GM12878 (cell line): ENCODE measurements around the gene SMIM14. TPM values are rescaled to one million over a fixed set of nuclear protein-coding genes. Genes with fewer than 3 reads are reported as not detected.

Source experiments
- ATAC-seq: fragments of 200-7000 bp; cut with Tn5 transposase; 3 replicates; pipeline ENCODE4 v1.9.1; 2020; ENCODE audit warnings: mild to moderate bottlenecking, moderate library complexity
- BruUV-seq: library from RNA; stranded (reverse); fragments of 400-500 nt; replicated peaks from 2 replicates; lab custom pipeline; 2021; lab: Mats Ljungman, UMichigan
- CTCF ChIA-PET: fragments of 300-600 bp; sonication (Branson Sonifier 250); formaldehyde crosslinking; extraction: SDS; loops from one replicate; lab custom pipeline; 2021; ENCODE audit warnings: inconsistent platforms; lab: Yijun Ruan, JAX
- POLR2A ChIA-PET: fragments of 350-600 bp; formaldehyde crosslinking; extraction: SDS; loops from one replicate; lab custom pipeline; 2021; ENCODE audit warnings: inconsistent platforms; lab: Charles Lee
- RAD21 ChIA-PET: fragments of 300-600 bp; sonication (Branson Sonifier 250); formaldehyde crosslinking; loops from one replicate; lab custom pipeline; 2023; ENCODE audit warnings: antibody characterized with exemption; ENCODE audit not compliant: unreplicated experiment; lab: Charles Lee
- SMC1A ChIA-PET: fragments of 300-600 bp; sonication (Branson Sonifier 250); formaldehyde crosslinking; loops from one replicate; lab custom pipeline; 2023; ENCODE audit not compliant: unreplicated experiment, uncharacterized antibody; lab: Charles Lee
- DNase-seq: peaks from one replicate; pipeline ENCODE4 v3.0.0-alpha.2; 2011; ENCODE audit warnings: low read depth, low spot score
- FAIRE-seq: peaks from 3 replicates; lab custom pipeline; 2011; peaks lifted over from hg19 to GRCh38; lab: Jason Lieb, UNC
- H2AFZ ChIP-seq: 2 replicates; pipeline ENCODE4 v1.6.0; 2011; ENCODE audit warnings: low read depth, low read length, control low read depth; ENCODE audit not compliant: control insufficient read depth
- H3K27ac ChIP-seq: 2 replicates; pipeline ENCODE4 v1.5.1; 2011; ENCODE audit warnings: control low read depth; ENCODE audit not compliant: control insufficient read depth, insufficient read depth
- H3K27me3 ChIP-seq, 2 experiments: replicated peaks in 1 of 2; 2 replicates each; pipeline versions ENCODE4 v1.6.0 to v1.6.1; 2011; ENCODE audit warnings: low read length in 1 of 2; ENCODE audit not compliant: control insufficient read depth in 2 of 2, insufficient read depth in 2 of 2
- H3K36me3 ChIP-seq, 2 experiments: 2 replicates each; pipeline ENCODE4 v1.5.1; 2011; ENCODE audit warnings: low read length in 1 of 2; ENCODE audit not compliant: control insufficient read depth in 2 of 2, insufficient read depth in 2 of 2
- H3K4me1 ChIP-seq: 2 replicates; pipeline ENCODE4 v1.6.1; 2011; ENCODE audit warnings: mild to moderate bottlenecking, low read length, moderate library complexity, mixed read lengths; ENCODE audit not compliant: control insufficient read depth, insufficient read depth
- H3K4me2 ChIP-seq: 2 replicates; pipeline ENCODE4 v1.6.0; 2011; ENCODE audit warnings: control low read depth; ENCODE audit not compliant: control insufficient read depth, insufficient read depth
- H3K4me3 ChIP-seq: fragments of 200-600 bp; sonication (generic); 2 replicates; pipeline ENCODE4 v1.5.1; 2016
- H3K79me2 ChIP-seq: 2 replicates; pipeline ENCODE4 v1.6.0; 2011; ENCODE audit warnings: low read length; ENCODE audit not compliant: control insufficient read depth, insufficient read depth
- H3K9ac ChIP-seq: 2 replicates; pipeline ENCODE4 v1.8.0; 2011; ENCODE audit warnings: low read length, control low read depth, mixed read lengths; ENCODE audit not compliant: control insufficient read depth, insufficient read depth
- H3K9me3 ChIP-seq: replicated peaks from 3 replicates; pipeline ENCODE4 v1.5.1; 2011; ENCODE audit warnings: mild to moderate bottlenecking, low read length; ENCODE audit not compliant: control insufficient read depth, insufficient read depth
- H4K20me1 ChIP-seq: 2 replicates; pipeline ENCODE4 v1.6.0; 2011; ENCODE audit not compliant: control insufficient read depth, insufficient read depth
- GATAD2B ChIP-seq: fragments of 450-650 bp; conservative IDR thresholded peaks from 2 replicates; pipeline ENCODE4 v1.6.1; 2017; ENCODE audit warnings: low read depth, mild to moderate bottlenecking, moderate library complexity
- NR2C2 ChIP-seq: IDR thresholded peaks from 2 replicates; pipeline ENCODE4 v1.6.1; 2011; ENCODE audit warnings: borderline replicate concordance, low read depth; ENCODE audit not compliant: control insufficient read depth, insufficient read length
- SMC3 ChIP-seq: IDR thresholded peaks from 2 replicates; pipeline ENCODE4 v1.6.1; 2011; ENCODE audit warnings: low read length, improper control_type of control experiment, borderline replicate concordance
- SRF ChIP-seq, 2 experiments: IDR thresholded peaks; 2 replicates each; pipeline ENCODE4 v1.6.1; 2011; ENCODE audit warnings: low read depth in 2 of 2, low read length in 2 of 2, mild to moderate bottlenecking in 1 of 2, moderate library complexity in 1 of 2
- TCF12 ChIP-seq: IDR thresholded peaks from 2 replicates; pipeline ENCODE4 v1.6.1; 2011; ENCODE audit warnings: low read depth, mild to moderate bottlenecking, low read length
- WGBS: methylation state at CpG from one replicate; pipeline ENCODE4 v1.1.6; 2016; ENCODE audit warnings: low lambda C conversion rate; ENCODE audit not compliant: insufficient replicate concordance, insufficient coverage; ENCODE audit errors: missing lambda C conversion rate; 5-methylcytosine and 5-hydroxymethylcytosine counted together
- in situ Hi-C: fragments of 300-500 bp; cut with MboI; formaldehyde crosslinking; loops from 9 replicates; pipeline ENCODE4 v1.14.3; 2018; ENCODE audit warnings: mixed read lengths
- intact Hi-C: fragments of 100-400 bp; cut with micrococcal nuclease; formaldehyde crosslinking; loops from one replicate; pipeline ENCODE4 v1.14.2; 2022; ENCODE audit not compliant: unreplicated experiment
- polyA plus RNA-seq, 11 experiments: library from polyadenylated mRNA; depleted of rRNA in 4 of 11; unstranded in 6 of 11; stranded (reverse) in 5 of 11; fragments of >200 nt; fragmentation: Nextera tagmentation in 4 of 11; fragmentation: Illumina TruSeq in 1 of 11; extraction: Ambion mirVana in 4 of 11; extraction: Trizol in 1 of 11; gene quantifications; 1 replicate in 1 of 11; 2 replicates in 10 of 11; pipeline versions ENCODE4 v1.2.1 to v1.2.3, GENCODE V29; 2011 to 2016; ENCODE audit warnings: inconsistent platforms in 2 of 11, missing spikeins in 2 of 11, low read depth in 1 of 11
- total RNA-seq, 4 experiments: library from RNA; depleted of rRNA in 3 of 4; stranded (reverse); fragments of >200 nt in 3 of 4; fragmentation: Illumina TruSeq in 1 of 4; extraction: Trizol in 1 of 4; gene quantifications; 2 replicates each; pipeline versions ENCODE4 v1.2.1 to v1.2.3, GENCODE V29; 2013 to 2021

SMIM14 gene
- total and polyA plus RNA-seq, 10 of the 15 experiments (the other 5 are each of a cell fraction or from before 2014, with no cell fraction given), result 125 to 671 (median 188) TPM

DNA sequence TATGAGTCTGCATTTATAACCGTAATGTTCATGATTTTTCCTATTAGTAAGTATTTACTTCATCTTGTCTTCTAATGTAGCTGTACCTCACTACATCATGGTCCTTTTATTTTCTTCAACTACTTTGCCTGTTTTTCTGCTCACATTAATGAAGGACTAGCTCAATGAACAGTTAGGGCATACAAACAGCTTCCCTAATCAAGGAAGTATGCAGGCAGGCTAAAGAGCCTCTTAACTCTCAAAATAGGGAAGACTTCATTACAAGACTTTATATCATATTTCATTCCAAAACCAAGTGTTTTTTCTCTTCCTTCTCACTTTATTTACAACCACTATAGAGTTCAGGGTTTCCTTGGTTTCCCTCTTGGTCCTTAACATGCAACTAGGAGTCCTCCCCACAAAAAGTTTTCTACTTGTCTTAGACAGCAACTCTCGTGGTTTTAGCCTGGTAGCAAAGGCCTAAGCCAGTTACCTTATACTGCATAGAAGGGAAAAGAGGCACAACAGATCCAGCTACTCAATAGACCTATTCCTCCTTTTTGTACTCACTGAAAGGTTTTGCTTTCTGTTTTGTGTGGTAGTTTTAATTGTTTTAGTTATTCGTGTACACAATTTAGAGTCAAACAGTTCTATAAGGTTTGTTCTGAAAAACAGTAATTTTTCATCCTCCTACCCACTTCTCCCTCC is 40.8 kb downstream of the SMIM14 start:
- Histone ChIP-seq H2AFZ (0 out of 2 replicates have a peak overlapping the region, but pooled peaks have one; percentile 16), H4K20me1 (no peaks in the 10 kb centered on the region), H3K27me3 (no peaks in the 10 kb centered on the region), H3K36me3 (0 out of 4 replicates have a peak, but pooled peaks cover 0 to 5% of the 10 kb centered on the region in 2 experiments), H3K27ac (no peak overlapping the region; the same call in 1 of the 2 replicates), H3K4me3 (no peak overlapping the region), H3K9ac (no peak overlapping the region), H3K4me2 (no peak overlapping the region), H3K4me1 (no peaks in the 10 kb centered on the region), H3K9me3 (no peaks in the 10 kb centered on the region), H3K79me2 (no peaks in the 10 kb centered on the region)
- RAD21 ChIA-PET, result interaction anchor here (1.0 to 1.3 kb wide), 3 partner anchors 26 to 59 kb away, joined by 3 to 6 read pairs (median 3); partner anchors contain the start of gene SMIM14
- ATAC-seq (peak; percentile 44), FAIRE-seq (no peak), DNase-seq (no peak)
- CTCF ChIA-PET, result interaction anchor here (0.6 to 1.6 kb wide), 3 partner anchors 71 to 375 kb away, joined by 3 read pairs; no protein-coding TSS in a partner anchor
- BruUV-seq, result no TSS peak
- SMC1A ChIA-PET, result interaction anchor here (0.6 to 1.5 kb wide), 6 partner anchors 9 to 836 kb away, joined by 3 to 5 read pairs (median 3); no protein-coding TSS in a partner anchor
- 56% methylated on average over 3 of the region's 3 CpGs for WGBS
- intact Hi-C loops, result no loop called here
- in situ Hi-C loops, result no loop called here
- TF ChIP-seq SMC3 (no peak), TCF12 (no peak), NR2C2 (no peak)
- POLR2A ChIA-PET, result interaction anchor here (0.6 to 0.9 kb wide), 3 partner anchors 10 to 246 kb away, joined by 3 to 5 read pairs (median 3); no protein-coding TSS in a partner anchor

DNA sequence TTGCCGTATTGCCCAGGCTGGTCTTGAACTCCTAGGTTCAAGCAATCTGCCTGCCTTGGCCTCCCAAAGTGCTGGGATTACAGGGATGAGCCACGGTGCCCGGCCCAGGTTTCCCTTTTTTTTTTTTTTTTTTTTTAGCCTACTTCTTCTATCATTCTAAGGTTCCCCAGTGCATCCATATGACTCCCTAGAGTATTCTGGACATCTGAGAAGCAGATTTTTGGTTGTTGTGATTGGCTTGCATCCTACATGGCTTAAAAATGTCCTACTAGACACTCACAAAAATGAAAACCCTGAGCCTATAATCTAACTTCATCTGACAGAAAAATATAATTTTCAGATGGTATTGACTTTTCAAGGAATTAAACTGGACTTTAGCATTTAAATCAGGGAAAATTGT is 41.7 kb downstream of the SMIM14 start:
- no TSS peak for BruUV-seq
- Histone ChIP-seq H2AFZ (no peak overlapping the region), H4K20me1 (no peaks in the 10 kb centered on the region), H3K4me2 (no peak overlapping the region), H3K4me3 (no peak overlapping the region), H3K9ac (no peak overlapping the region), H3K9me3 (no peaks in the 10 kb centered on the region), H3K27me3 (no peaks in the 10 kb centered on the region), H3K27ac (no peak overlapping the region), H3K4me1 (no peaks in the 10 kb centered on the region), H3K36me3 (0 out of 4 replicates have a peak, but pooled peaks cover 0 to 5% of the 10 kb centered on the region in 2 experiments), H3K79me2 (no peaks in the 10 kb centered on the region)
- 100% methylated on average over 3 of the region's 3 CpGs for WGBS
- ATAC-seq (no peak), FAIRE-seq (no peak), DNase-seq (no peak)
- ChIA-PET POLR2A (interaction anchor here (0.6 kb wide), 2 partner anchors 60 to 104 kb away, joined by 3 to 4 read pairs; no protein-coding TSS in a partner anchor), CTCF (interaction anchor here (0.6 to 1.6 kb wide), 3 partner anchors 13 to 123 kb away, joined by 3 to 6 read pairs (median 3); no protein-coding TSS in a partner anchor), RAD21 (interaction anchor here (1.3 kb wide), 1 partner anchor 41 kb away, joined by 6 read pairs; the partner anchor contains the start of gene SMIM14), SMC1A (interaction anchor here (1.0 to 1.5 kb wide), 3 partner anchors 9 to 28 kb away, joined by 3 to 4 read pairs (median 3); no protein-coding TSS in a partner anchor)
- intact Hi-C loops (no loop called here), in situ Hi-C loops (no loop called here)
- TF ChIP-seq GATAD2B (no peak), SRF (IDR thresholded peaks at IDR 0.05; ENCODE audit: low read depth in 2 of 2, low read length in 2 of 2) (no peak)
